Muscle layer of colon (tissue), 2 donors: ENCODE data around the gene GNG5.
"Not testable (repeated sequence)": the region's sequence is repeated elsewhere in the genome, so short reads cannot be mapped to it uniquely, and the experiment has no call there.

Experiments used
- H3K27ac ChIP-seq: one replicate; pipeline ENCODE4 v1.7.0; 2013; ENCODE audit warnings: low read depth, mild to moderate bottlenecking, low read length, moderate library complexity
- H3K27me3 ChIP-seq, 2 donors: one replicate each; pipeline ENCODE4 v1.7.0; 2013; ENCODE audit warnings: low read length in 2 of 2, mild to moderate bottlenecking in 2 of 2; ENCODE audit not compliant: insufficient read depth in 2 of 2, control insufficient read depth in 1 of 2
- H3K36me3 ChIP-seq: one replicate; pipeline ENCODE4 v1.7.0; 2013; ENCODE audit warnings: mild to moderate bottlenecking, low read length; ENCODE audit not compliant: insufficient read depth
- H3K4me1 ChIP-seq: one replicate; pipeline ENCODE4 v1.7.0; 2013; ENCODE audit warnings: mild to moderate bottlenecking, low read length; ENCODE audit not compliant: insufficient read depth
- H3K4me3 ChIP-seq, 2 donors: one replicate each; pipeline ENCODE4 v1.7.0; 2013; ENCODE audit warnings: low read length in 2 of 2, low read depth in 1 of 2, mild to moderate bottlenecking in 1 of 2, moderate library complexity in 1 of 2
- H3K9ac ChIP-seq: one replicate; pipeline ENCODE4 v1.7.0; 2013; ENCODE audit warnings: low read length
- H3K9me3 ChIP-seq: one replicate; pipeline ENCODE4 v1.7.0; 2013; ENCODE audit warnings: mild to moderate bottlenecking, low read length
- donor health status: abdominal sarcoma.
- donor health status: Adenocarcinoma of cecum.

Gene GNG5

GRCh38 chr1:84507887-84508286 lies 1.5 kb upstream of the GNG5 start:
- H3K9ac ChIP-seq, H3K36me3 ChIP-seq, H3K27ac ChIP-seq, H3K27me3 ChIP-seq, H3K4me3 ChIP-seq, H3K9me3 ChIP-seq: not testable (repeated sequence)
- H3K4me1 ChIP-seq = peaks cover 19% of the 10 kb centered on the region

GRCh38 chr1:84506729-84507453 lies 510 bp upstream of the GNG5 start:
- H3K4me1 ChIP-seq = peaks cover 26% of the 10 kb centered on the region
- H3K9ac ChIP-seq = peak overlapping the region; percentile 84
- no peaks in the 10 kb centered on the region for H3K9me3 ChIP-seq
- H3K36me3 ChIP-seq = no peaks in the 10 kb centered on the region
- peak overlapping the region; percentile 83 for H3K27ac ChIP-seq
- no peaks in the 10 kb centered on the region for H3K27me3 ChIP-seq
- H3K4me3 ChIP-seq = peak overlapping the region; percentile 69 to 93

GRCh38 chr1:84505493-84506001 lies 834 bp downstream of the GNG5 start:
- peak overlapping the region; percentile 74 for H3K9ac ChIP-seq
- H3K4me1 ChIP-seq = peaks cover 31% of the 10 kb centered on the region
- peak overlapping the region; percentile 98 for H3K27ac ChIP-seq

GRCh38 chr1:84504580-84505492 lies 1.5 kb downstream of the GNG5 start:
- Histone ChIP-seq H3K9me3 (no peaks in the 10 kb centered on the region), H3K36me3 (no peaks in the 10 kb centered on the region), H3K4me1 (peaks cover 31% of the 10 kb centered on the region), H3K27ac (peak overlapping the region; percentile 98), H3K4me3 (peak overlapping the region; percentile 69 to 93), H3K27me3 (no peaks in the 10 kb centered on the region), H3K9ac (peak overlapping the region; percentile 74)

More at GRCh38 chr1:84505493-84506001, 834 bp downstream of the GNG5 start:
- no peaks in the 10 kb centered on the region for H3K27me3 ChIP-seq
- no peaks in the 10 kb centered on the region for H3K36me3 ChIP-seq
- H3K4me3 ChIP-seq = peak overlapping the region; percentile 69 to 93
- H3K9me3 ChIP-seq = no peaks in the 10 kb centered on the region

- no peak overlapping the region for H3K9ac ChIP-seq
- H3K4me3 ChIP-seq = no peak overlapping the region
- H3K4me1 ChIP-seq = peaks cover 36% of the 10 kb centered on the region
- H3K27ac ChIP-seq = no peak overlapping the region
- peaks cover 4% of the 10 kb centered on the region for H3K36me3 ChIP-seq
- no peaks in the 10 kb centered on the region for H3K27me3 ChIP-seq
- no peaks in the 10 kb centered on the region for H3K9me3 ChIP-seq
These were observed 3.5 kb downstream of the GNG5 start for GRCh38 chr1:84502927-84503326.

- Histone ChIP-seq H3K9me3 (no peaks in the 10 kb centered on the region), H3K4me1 (peaks cover 15% of the 10 kb centered on the region), H3K36me3 (peaks cover 51% of the 10 kb centered on the region), H3K27ac (no peak overlapping the region), H3K4me3 (no peak overlapping the region), H3K9ac (no peak overlapping the region), H3K27me3 (no peaks in the 10 kb centered on the region)
These were observed 8.6 kb downstream of the GNG5 start for GRCh38 chr1:84497631-84498275.

GRCh38 chr1:84496498-84496897 lies 9.9 kb downstream of the GNG5 start:
- Histone ChIP-seq H3K9ac (no peak overlapping the region), H3K27ac (no peak overlapping the region), H3K4me3 (no peak overlapping the region), H3K4me1 (peaks cover 9% of the 10 kb centered on the region), H3K27me3 (no peaks in the 10 kb centered on the region), H3K36me3 (peaks cover 56% of the 10 kb centered on the region), H3K9me3 (no peaks in the 10 kb centered on the region)

- Histone ChIP-seq H3K4me1 (peaks cover 10% of the 10 kb centered on the region), H3K4me3 (no peak overlapping the region), H3K27ac (no peak overlapping the region), H3K9ac (no peak overlapping the region), H3K27me3 (no peaks in the 10 kb centered on the region), H3K9me3 (no peaks in the 10 kb centered on the region), H3K36me3 (peaks cover 66% of the 10 kb centered on the region)
These were observed 12.6 kb downstream of the GNG5 start for GRCh38 chr1:84493747-84494146.

GRCh38 chr1:84492726-84493125 lies 13.7 kb downstream of the GNG5 start:
- Histone ChIP-seq H3K4me1 (peaks cover 10% of the 10 kb centered on the region), H3K9ac (no peak overlapping the region), H3K4me3 (no peak overlapping the region), H3K9me3 (no peaks in the 10 kb centered on the region), H3K27me3 (no peaks in the 10 kb centered on the region), H3K27ac (no peak overlapping the region), H3K36me3 (peaks cover 60% of the 10 kb centered on the region)

GRCh38 chr1:84489766-84490165 lies 16.6 kb downstream of the GNG5 start:
- no peak overlapping the region for H3K27ac ChIP-seq
- H3K27me3 ChIP-seq = no peaks in the 10 kb centered on the region
- peaks cover 46% of the 10 kb centered on the region for H3K36me3 ChIP-seq
- H3K4me1 ChIP-seq = peaks cover 10% of the 10 kb centered on the region
- no peak overlapping the region for H3K9ac ChIP-seq
- no peaks in the 10 kb centered on the region for H3K9me3 ChIP-seq
- no peak overlapping the region for H3K4me3 ChIP-seq

GRCh38 chr1:84488107-84488506 lies 18.3 kb downstream of the GNG5 start:
- H3K9me3 ChIP-seq = no peaks in the 10 kb centered on the region
- no peak overlapping the region for H3K9ac ChIP-seq
- peaks cover 10% of the 10 kb centered on the region for H3K4me1 ChIP-seq
- H3K27me3 ChIP-seq = no peaks in the 10 kb centered on the region
- peaks cover 40% of the 10 kb centered on the region for H3K36me3 ChIP-seq
- no peak overlapping the region for H3K27ac ChIP-seq
- no peak overlapping the region for H3K4me3 ChIP-seq
